Measurements from ENCODE around the gene EN1. TPM values are rescaled to one million over a fixed set of nuclear protein-coding genes. Genes with fewer than 3 reads are reported as not detected.

The EN1 gene
- total and polyA plus RNA-seq, 2 donors (not counting 1 experiment from before 2014, with no cell fraction given): not detected

- H3K4me1 ChIP-seq (ENCODE audit: control insufficient read depth, extremely low read depth, insufficient read depth, low read length): no peaks in the 10 kb centered on the region
- no peak overlapping the region for H3K4me3 ChIP-seq (replicated peaks in 1 of 4; ENCODE audit: control extremely low read depth in 1 of 4, insufficient read depth in 1 of 4, low read depth in 3 of 4, low read length in 4 of 4)
- H3K27ac ChIP-seq (ENCODE audit: insufficient read depth, low read length): no peak overlapping the region
- no peak overlapping the region for H2AFZ ChIP-seq (ENCODE audit: low read length)
- no peak overlapping the region for H3K9ac ChIP-seq (ENCODE audit: insufficient read depth, low read length)
- no peak for TF ChIP-seq EZH2 (IDR thresholded peaks at IDR 0.05; ENCODE audit: low read length, missing control alignments)
- TF ChIP-seq, protein P1, sequence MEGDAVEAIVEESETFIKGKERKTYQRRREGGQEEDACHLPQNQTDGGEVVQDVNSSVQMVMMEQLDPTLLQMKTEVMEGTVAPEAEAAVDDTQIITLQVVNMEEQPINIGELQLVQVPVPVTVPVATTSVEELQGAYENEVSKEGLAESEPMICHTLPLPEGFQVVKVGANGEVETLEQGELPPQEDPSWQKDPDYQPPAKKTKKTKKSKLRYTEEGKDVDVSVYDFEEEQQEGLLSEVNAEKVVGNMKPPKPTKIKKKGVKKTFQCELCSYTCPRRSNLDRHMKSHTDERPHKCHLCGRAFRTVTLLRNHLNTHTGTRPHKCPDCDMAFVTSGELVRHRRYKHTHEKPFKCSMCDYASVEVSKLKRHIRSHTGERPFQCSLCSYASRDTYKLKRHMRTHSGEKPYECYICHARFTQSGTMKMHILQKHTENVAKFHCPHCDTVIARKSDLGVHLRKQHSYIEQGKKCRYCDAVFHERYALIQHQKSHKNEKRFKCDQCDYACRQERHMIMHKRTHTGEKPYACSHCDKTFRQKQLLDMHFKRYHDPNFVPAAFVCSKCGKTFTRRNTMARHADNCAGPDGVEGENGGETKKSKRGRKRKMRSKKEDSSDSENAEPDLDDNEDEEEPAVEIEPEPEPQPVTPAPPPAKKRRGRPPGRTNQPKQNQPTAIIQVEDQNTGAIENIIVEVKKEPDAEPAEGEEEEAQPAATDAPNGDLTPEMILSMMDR (conservative IDR thresholded peaks at IDR 0.05 in 1 of 2, IDR thresholded peaks at IDR 0.05 in 1 of 2; ENCODE audit: low read depth in 1 of 2, low read length in 2 of 2): no peak
- no peaks in the 10 kb centered on the region for H4K20me1 ChIP-seq (ENCODE audit: control insufficient read depth, extremely low read depth, insufficient read depth, low read length)
- H3K27me3 ChIP-seq (ENCODE audit: control insufficient read depth, insufficient read depth, low read length): no peaks in the 10 kb centered on the region
- H3K4me2 ChIP-seq (ENCODE audit: extremely low read depth, insufficient read depth, low read length): no peak overlapping the region
- H3K36me3 ChIP-seq (ENCODE audit: control insufficient read depth, insufficient read depth, low read length): no peaks in the 10 kb centered on the region
- H3K9me3 ChIP-seq (ENCODE audit: control insufficient read depth, insufficient read depth, low read depth, low read length): no peaks in the 10 kb centered on the region
- DNase-seq (ENCODE audit: low read depth in 2 of 2): no peak
- H3K79me2 ChIP-seq (ENCODE audit: control insufficient read depth, insufficient read depth, low read length): no peaks in the 10 kb centered on the region
Observed at GRCh38 chr2:118814368-118814767, 33.1 kb downstream of the EN1 start.

DNA sequence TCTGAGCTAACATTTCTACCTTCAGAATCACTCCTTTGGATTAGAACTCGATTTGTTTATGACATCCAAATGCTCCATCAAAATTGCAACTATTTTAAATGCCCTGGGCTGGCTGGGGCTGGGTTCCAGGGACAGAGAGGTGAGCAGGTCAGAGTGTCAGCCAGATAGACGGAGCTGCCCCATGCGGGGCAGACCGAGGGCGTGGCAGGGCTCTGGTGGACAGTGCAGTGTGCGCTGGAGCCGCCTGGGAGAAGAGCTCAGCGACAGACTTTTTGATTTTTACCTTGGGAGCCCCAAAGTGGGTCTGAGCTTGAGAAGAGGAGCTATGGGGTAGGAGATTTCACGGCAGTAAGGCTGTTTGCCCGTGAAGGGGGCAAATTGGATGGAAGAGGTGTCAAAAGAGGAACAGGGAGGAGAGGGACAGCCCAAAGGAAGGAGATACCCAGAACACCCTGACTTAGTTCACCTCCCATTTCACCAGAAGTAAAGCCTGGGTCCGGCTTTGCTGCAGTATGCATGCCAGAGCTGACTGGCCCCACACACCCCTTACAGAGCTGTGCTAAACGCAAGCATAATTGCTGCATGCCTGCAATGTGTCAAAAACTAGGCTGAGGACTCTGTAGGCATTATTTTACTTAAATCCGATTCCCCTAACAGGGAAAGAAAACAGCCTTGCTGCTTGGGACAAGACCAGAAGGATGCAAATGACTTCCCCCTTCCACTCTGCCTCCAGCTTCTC lies 33.7 kb downstream of the EN1 start:
- Histone ChIP-seq H2AFZ (ENCODE audit: low read length) (no peak overlapping the region), H3K79me2 (ENCODE audit: control insufficient read depth, insufficient read depth, low read length) (no peaks in the 10 kb centered on the region), H3K4me2 (ENCODE audit: extremely low read depth, insufficient read depth, low read length) (no peak overlapping the region), H3K9ac (ENCODE audit: insufficient read depth, low read length) (no peak overlapping the region), H4K20me1 (ENCODE audit: control insufficient read depth, extremely low read depth, insufficient read depth, low read length) (no peaks in the 10 kb centered on the region), H3K27me3 (ENCODE audit: control insufficient read depth, insufficient read depth, low read length) (no peaks in the 10 kb centered on the region), H3K4me3 (replicated peaks in 1 of 4; ENCODE audit: control extremely low read depth in 1 of 4, insufficient read depth in 1 of 4, low read depth in 3 of 4, low read length in 4 of 4) (no peak overlapping the region), H3K4me1 (ENCODE audit: control insufficient read depth, extremely low read depth, insufficient read depth, low read length) (no peaks in the 10 kb centered on the region), H3K27ac (ENCODE audit: insufficient read depth, low read length) (no peak overlapping the region), H3K36me3 (ENCODE audit: control insufficient read depth, insufficient read depth, low read length) (no peaks in the 10 kb centered on the region), H3K9me3 (ENCODE audit: control insufficient read depth, insufficient read depth, low read depth, low read length) (no peaks in the 10 kb centered on the region)
- no peak for DNase-seq (ENCODE audit: low read depth in 2 of 2)
- TF ChIP-seq EZH2 (IDR thresholded peaks at IDR 0.05; ENCODE audit: low read length, missing control alignments): no peak
- TF ChIP-seq, protein P1 (conservative IDR thresholded peaks at IDR 0.05 in 1 of 2, IDR thresholded peaks at IDR 0.05 in 1 of 2; ENCODE audit: low read depth in 1 of 2, low read length in 2 of 2): no peak

GRCh38 chr2:118813111-118813510 lies 34.3 kb downstream of the EN1 start:
- Histone ChIP-seq H3K4me2 (ENCODE audit: extremely low read depth, insufficient read depth, low read length) (no peak overlapping the region), H2AFZ (ENCODE audit: low read length) (no peak overlapping the region), H3K4me1 (ENCODE audit: control insufficient read depth, extremely low read depth, insufficient read depth, low read length) (no peaks in the 10 kb centered on the region), H3K79me2 (ENCODE audit: control insufficient read depth, insufficient read depth, low read length) (no peaks in the 10 kb centered on the region), H3K27ac (ENCODE audit: insufficient read depth, low read length) (no peak overlapping the region), H3K9ac (ENCODE audit: insufficient read depth, low read length) (no peak overlapping the region), H4K20me1 (ENCODE audit: control insufficient read depth, extremely low read depth, insufficient read depth, low read length) (no peaks in the 10 kb centered on the region), H3K9me3 (ENCODE audit: control insufficient read depth, insufficient read depth, low read depth, low read length) (no peaks in the 10 kb centered on the region), H3K4me3 (replicated peaks in 1 of 4; ENCODE audit: control extremely low read depth in 1 of 4, insufficient read depth in 1 of 4, low read depth in 3 of 4, low read length in 4 of 4) (no peak overlapping the region), H3K36me3 (ENCODE audit: control insufficient read depth, insufficient read depth, low read length) (no peaks in the 10 kb centered on the region), H3K27me3 (ENCODE audit: control insufficient read depth, insufficient read depth, low read length) (no peaks in the 10 kb centered on the region)
- no peak for DNase-seq (ENCODE audit: low read depth in 2 of 2)
- TF ChIP-seq, protein P1 (conservative IDR thresholded peaks at IDR 0.05 in 1 of 2, IDR thresholded peaks at IDR 0.05 in 1 of 2; ENCODE audit: low read depth in 1 of 2, low read length in 2 of 2): no peak
- no peak for TF ChIP-seq EZH2 (IDR thresholded peaks at IDR 0.05; ENCODE audit: low read length, missing control alignments)

Measured in fibroblast of lung (primary cell).